WTC11 (cell line): ENCODE measurements around the gene VEPH1.

Experiments used
- ELF4 ChIP-seq: sonication (generic); formaldehyde crosslinking; IDR thresholded peaks from 2 replicates; pipeline ENCODE4 v1.8.1; 2022; ENCODE audit warnings: low read depth, mild to moderate bottlenecking, moderate library complexity, missing genetic modification reagents
- MAX ChIP-seq: sonication (generic); formaldehyde crosslinking; IDR thresholded peaks from 2 replicates; pipeline ENCODE4 v1.8.0; 2022; ENCODE audit warnings: mild to moderate bottlenecking, missing genetic modification reagents
- USF2 ChIP-seq: sonication (generic); formaldehyde crosslinking; IDR thresholded peaks from 2 replicates; pipeline ENCODE4 v1.8.1; 2023; ENCODE audit warnings: mild to moderate bottlenecking, missing genetic modification reagents, moderate library complexity
- TF ChIP-seq, protein P1 (sequence below): fragments of 250-450 bp; sonication (Bioruptor Pico); IDR thresholded peaks from 2 replicates; pipeline ENCODE4 v2.1.2; 2022; ENCODE audit warnings: mild to moderate bottlenecking, moderate library complexity
- TF ChIP-seq, protein P2 (sequence below): sonication (generic); formaldehyde crosslinking; IDR thresholded peaks from 2 replicates; pipeline ENCODE4 v1.8.0; 2022; ENCODE audit warnings: missing genetic modification reagents

GRCh38 chr3:157523814-157524213 lies 20.6 kb upstream of the VEPH1 start:
- TF ChIP-seq, protein P1, sequence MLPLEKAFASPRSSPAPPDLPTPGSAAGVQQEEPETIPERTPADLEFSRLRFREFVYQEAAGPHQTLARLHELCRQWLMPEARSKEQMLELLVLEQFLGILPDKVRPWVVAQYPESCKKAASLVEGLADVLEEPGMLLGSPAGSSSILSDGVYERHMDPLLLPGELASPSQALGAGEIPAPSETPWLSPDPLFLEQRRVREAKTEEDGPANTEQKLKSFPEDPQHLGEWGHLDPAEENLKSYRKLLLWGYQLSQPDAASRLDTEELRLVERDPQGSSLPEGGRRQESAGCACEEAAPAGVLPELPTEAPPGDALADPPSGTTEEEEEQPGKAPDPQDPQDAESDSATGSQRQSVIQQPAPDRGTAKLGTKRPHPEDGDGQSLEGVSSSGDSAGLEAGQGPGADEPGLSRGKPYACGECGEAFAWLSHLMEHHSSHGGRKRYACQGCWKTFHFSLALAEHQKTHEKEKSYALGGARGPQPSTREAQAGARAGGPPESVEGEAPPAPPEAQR, result no peak
- TF ChIP-seq USF2 (CRISPR knock-in tag) (no peak), ELF4 (CRISPR knock-in tag) (no peak), MAX (CRISPR knock-in tag) (no peak)
- TF ChIP-seq, protein P2, sequence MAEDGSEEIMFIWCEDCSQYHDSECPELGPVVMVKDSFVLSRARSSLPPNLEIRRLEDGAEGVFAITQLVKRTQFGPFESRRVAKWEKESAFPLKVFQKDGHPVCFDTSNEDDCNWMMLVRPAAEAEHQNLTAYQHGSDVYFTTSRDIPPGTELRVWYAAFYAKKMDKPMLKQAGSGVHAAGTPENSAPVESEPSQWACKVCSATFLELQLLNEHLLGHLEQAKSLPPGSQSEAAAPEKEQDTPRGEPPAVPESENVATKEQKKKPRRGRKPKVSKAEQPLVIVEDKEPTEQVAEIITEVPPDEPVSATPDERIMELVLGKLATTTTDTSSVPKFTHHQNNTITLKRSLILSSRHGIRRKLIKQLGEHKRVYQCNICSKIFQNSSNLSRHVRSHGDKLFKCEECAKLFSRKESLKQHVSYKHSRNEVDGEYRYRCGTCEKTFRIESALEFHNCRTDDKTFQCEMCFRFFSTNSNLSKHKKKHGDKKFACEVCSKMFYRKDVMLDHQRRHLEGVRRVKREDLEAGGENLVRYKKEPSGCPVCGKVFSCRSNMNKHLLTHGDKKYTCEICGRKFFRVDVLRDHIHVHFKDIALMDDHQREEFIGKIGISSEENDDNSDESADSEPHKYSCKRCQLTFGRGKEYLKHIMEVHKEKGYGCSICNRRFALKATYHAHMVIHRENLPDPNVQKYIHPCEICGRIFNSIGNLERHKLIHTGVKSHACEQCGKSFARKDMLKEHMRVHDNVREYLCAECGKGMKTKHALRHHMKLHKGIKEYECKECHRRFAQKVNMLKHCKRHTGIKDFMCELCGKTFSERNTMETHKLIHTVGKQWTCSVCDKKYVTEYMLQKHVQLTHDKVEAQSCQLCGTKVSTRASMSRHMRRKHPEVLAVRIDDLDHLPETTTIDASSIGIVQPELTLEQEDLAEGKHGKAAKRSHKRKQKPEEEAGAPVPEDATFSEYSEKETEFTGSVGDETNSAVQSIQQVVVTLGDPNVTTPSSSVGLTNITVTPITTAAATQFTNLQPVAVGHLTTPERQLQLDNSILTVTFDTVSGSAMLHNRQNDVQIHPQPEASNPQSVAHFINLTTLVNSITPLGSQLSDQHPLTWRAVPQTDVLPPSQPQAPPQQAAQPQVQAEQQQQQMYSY, result no peak
